CD4-positive, alpha-beta T cell treated with Interleukin-12 subunit alpha and Interleukin-12 subunit beta, for 1 hour (primary cell): ENCODE measurements around the gene RAB21.
A peak's percentile ranks its signal among the peaks of the same experiment; 100 is the strongest.
"Not testable (repeated sequence)": the region's sequence is repeated elsewhere in the genome, so short reads cannot be mapped to it uniquely, and the experiment has no call there.

Experiments used
- DNase-seq: peaks from one replicate; pipeline ENCODE4 v3.0.0-alpha.2; 2020

RAB21 gene

DNA sequence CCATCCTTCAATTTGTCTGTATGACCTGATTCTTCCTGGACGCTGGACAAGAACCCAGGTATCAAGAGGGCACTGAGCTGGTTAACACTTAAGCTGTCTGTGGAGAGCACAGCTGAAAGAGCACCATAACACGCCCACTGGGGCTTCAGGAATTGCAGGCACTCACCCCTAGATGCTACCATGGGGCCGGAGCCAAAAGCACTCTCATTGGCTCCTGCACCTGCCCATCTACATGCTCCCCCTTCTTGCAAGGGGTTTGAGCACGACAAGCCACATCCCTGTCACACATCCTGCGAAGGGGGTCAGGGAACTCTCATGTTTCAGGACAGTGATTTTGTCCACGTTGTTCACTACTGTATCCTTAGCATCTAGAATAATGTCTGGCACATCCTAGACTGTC, 49.8 kb downstream of the RAB21 start:
- DNase-seq, result no peak

DNA sequence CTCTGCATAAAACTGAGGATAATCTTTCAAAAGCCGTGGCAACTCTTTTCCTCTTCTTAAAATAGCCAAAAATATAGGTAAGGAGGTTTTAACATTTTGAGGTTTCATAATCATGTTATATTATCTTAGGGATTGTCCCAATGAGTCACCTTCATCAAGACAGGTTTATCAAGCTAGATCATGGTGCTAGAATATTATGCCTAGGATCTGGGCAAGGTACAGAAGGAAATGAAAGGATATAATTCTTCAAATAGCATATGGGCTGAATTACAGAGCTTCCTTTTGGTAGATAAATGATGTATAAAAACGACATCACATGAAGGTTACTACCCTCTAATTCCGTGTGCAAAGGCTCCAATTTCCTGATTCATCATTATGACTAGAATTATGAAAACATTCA, 56.3 kb downstream of the RAB21 start:
- DNase-seq, result no peak

GRCh38 chr12:71815242-71815641, 60.6 kb downstream of the RAB21 start:
- not testable (repeated sequence) for DNase-seq

DNA sequence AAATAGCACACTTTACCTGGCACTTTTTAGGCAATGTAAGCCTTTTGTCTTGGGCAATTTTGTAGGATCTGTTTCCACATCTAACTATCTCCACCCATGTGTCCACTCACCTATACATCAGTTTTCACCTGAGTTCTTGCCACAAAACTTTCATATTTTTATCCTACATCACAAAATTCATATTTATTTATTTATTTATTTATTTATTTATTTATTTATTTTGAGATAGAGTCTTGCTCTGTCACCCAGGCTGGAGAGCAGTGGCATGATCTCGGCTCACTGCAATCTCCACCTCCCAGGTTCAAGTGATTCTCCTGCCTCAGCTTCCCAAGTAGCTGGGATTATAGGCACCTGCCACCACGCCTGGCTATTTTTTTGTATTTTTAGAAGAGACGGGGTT, 67.4 kb downstream of the RAB21 start:
- not testable (repeated sequence) for DNase-seq

GRCh38 chr12:71828813-71829212, 74.2 kb downstream of the RAB21 start:
- DNase-seq, result no peak

GRCh38 chr12:71837356-71837755, 82.7 kb downstream of the RAB21 start:
- no peak for DNase-seq

DNA sequence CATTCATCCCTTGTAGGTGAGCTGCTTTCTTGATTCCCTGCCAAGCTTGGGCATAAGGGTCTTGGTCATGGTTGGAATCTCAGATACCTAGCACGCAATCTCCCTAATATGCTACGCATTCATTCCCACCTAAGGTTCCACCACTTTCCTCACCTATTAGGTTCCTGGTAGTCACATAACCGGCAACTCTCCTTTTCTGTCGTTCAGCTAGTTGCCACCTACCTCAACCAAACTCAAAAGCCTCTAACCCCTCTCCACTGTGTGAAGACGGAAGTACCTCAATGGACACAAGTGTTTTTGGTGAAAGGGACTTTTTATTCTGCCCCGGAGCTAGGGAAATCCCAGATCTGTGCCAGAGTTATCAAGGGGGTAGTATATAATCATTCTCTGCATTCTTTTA, 83.6 kb downstream of the RAB21 start:
- DNase-seq, result no peak

DNA sequence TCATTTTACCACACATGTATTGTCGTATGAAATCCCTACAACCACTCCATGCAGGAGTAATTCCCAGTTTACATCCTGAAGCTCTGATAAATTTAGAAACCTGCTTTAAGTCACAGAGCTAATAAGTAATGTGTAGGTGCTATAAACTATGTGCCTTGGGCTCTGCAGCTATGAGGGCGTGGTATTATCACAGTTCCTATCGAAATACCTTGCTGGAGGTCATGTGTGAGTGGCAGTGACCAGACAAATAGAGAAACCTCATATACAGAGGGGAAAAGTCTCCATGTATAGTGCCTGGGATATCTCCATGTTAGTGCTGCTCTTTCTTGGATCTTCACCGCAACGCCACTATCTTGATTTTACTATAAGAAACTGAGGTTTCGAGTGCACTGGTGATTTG, 84.0 kb downstream of the RAB21 start:
- no peak for DNase-seq

DNA sequence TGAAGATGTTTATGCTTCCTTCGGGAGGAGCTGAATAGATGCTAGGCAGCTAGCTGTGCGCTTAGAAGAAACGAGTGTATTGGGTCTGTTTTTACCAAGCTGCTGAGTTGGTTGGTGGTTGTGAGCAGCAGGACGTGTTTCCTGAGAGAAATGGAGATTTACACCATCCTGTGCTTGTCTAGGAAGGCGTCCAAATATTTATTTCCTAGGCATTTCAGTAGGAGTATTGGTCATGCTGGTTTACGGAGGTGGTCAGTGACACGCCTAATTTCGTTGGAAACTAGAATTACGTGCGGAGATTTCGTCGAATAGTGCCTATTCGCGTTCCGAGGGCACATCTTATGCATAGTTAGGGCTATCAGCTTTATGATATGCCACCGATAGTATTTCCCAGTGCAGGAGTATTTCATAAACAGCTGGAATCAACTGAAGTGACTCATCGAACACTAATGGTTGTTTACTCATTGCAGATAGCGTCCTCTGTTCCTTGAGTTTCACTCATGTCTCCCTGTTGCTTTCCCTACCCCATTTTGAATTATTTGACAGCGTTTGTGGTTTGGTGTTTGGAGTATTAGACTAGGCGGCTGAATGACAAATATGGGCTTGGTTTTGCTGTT, 85.7 kb downstream of the RAB21 start:
- DNase-seq, result peak; percentile 22

GRCh38 chr12:71846322-71846940, 91.8 kb downstream of the RAB21 start:
- DNase-seq, result peak; percentile 42

DNA sequence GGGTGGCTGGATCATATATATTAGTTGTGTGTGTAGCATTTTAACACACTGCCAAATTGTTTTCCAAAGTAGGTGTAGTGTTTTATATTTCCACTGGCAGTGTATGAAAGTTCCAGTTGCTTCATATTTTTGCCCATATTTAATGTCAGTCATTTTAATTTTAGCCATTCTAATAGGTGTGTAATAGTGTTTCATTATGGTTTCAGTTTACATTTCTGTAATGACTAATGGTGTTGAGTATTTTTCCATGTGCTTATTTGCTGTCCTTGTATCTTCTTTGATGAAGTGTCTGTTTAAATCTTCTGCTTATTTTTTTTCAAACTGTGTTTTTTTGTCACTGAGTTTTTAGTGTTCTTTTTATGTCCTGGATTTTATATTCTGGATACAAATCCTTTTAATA, 93.5 kb downstream of the RAB21 start:
- no peak for DNase-seq

- DNase-seq, result no peak
These were observed 94.6 kb downstream of the RAB21 start for GRCh38 chr12:71849109-71849851.
